HepG2 (cell line): Measurements from ENCODE around the gene APOC3. TPM values are rescaled to one million over a fixed set of nuclear protein-coding genes. Genes with fewer than 3 reads are reported as not detected.

Source experiments
- ATRX ChIP-seq: sonication (generic); formaldehyde crosslinking; IDR thresholded peaks from 2 replicates; pipeline ENCODE4 v1.4.0; 2020; ENCODE audit warnings: missing genetic modification reagents, borderline replicate concordance
- BORCS8-MEF2B ChIP-seq: sonication (generic); formaldehyde crosslinking; IDR thresholded peaks from 2 replicates; pipeline ENCODE4 v1.8.0; 2022; ENCODE audit warnings: mild to moderate bottlenecking, missing genetic modification reagents
- HIVEP1 ChIP-seq: sonication (generic); formaldehyde crosslinking; IDR thresholded peaks from 2 replicates; pipeline ENCODE4 v1.4.0; 2020; ENCODE audit warnings: mild to moderate bottlenecking, missing genetic modification reagents
- HMGXB4 ChIP-seq, 2 experiments: sonication (generic) in 1 of 2; formaldehyde crosslinking in 1 of 2; IDR thresholded peaks; 2 replicates each; pipeline versions ENCODE4 v1.4.0 to v1.6.1; 2018 to 2020; ENCODE audit warnings: missing genetic modification reagents in 2 of 2, borderline replicate concordance in 1 of 2, low read depth in 1 of 2, mild to moderate bottlenecking in 1 of 2, missing biosample characterization in 1 of 2
- HNF4A ChIP-seq: sonication (generic); formaldehyde crosslinking; IDR thresholded peaks from 2 replicates; pipeline ENCODE4 v1.4.0; 2020; ENCODE audit warnings: missing genetic modification reagents
- HOXA9 ChIP-seq: sonication (generic); formaldehyde crosslinking; IDR thresholded peaks from 2 replicates; pipeline ENCODE4 v1.8.1; 2022; ENCODE audit warnings: missing genetic modification reagents, mild to moderate bottlenecking, moderate library complexity, borderline replicate concordance
- MYNN ChIP-seq: sonication (generic); formaldehyde crosslinking; IDR thresholded peaks from 2 replicates; pipeline ENCODE4 v1.4.0; 2020; ENCODE audit warnings: mild to moderate bottlenecking, low read depth, missing genetic modification reagents
- SMARCE1 ChIP-seq: fragments of 450-650 bp; IDR thresholded peaks from 2 replicates; pipeline ENCODE4 v1.6.1; 2017; ENCODE audit warnings: borderline replicate concordance
- TEAD2 ChIP-seq: sonication (generic); formaldehyde crosslinking; IDR thresholded peaks from 2 replicates; pipeline ENCODE4 v1.9.0; 2021; ENCODE audit warnings: missing genetic modification reagents
- ZNF451 ChIP-seq: sonication (generic); formaldehyde crosslinking; IDR thresholded peaks from 2 replicates; pipeline ENCODE4 v1.5.0; 2020; ENCODE audit warnings: mild to moderate bottlenecking, missing genetic modification reagents
- ZNF501 ChIP-seq: sonication (generic); formaldehyde crosslinking; IDR thresholded peaks from 2 replicates; pipeline ENCODE4 v1.5.1; 2020; ENCODE audit warnings: mild to moderate bottlenecking, moderate library complexity, missing genetic modification reagents
- ZNF788 ChIP-seq: sonication (generic); formaldehyde crosslinking; IDR thresholded peaks from 2 replicates; pipeline ENCODE4 v1.5.0; 2020; ENCODE audit warnings: mild to moderate bottlenecking, missing genetic modification reagents, borderline replicate concordance
- polyA plus RNA-seq, 8 experiments: library from polyadenylated mRNA; depleted of rRNA in 3 of 8; stranded (reverse) in 7 of 8; unstranded in 1 of 8; fragments of >200 nt; fragmentation: Illumina TruSeq in 4 of 8; extraction: Trizol in 4 of 8; gene quantifications; 2 replicates each; pipeline versions ENCODE4 v1.2.1 to v1.2.3, GENCODE V29; 2011 to 2016; ENCODE audit warnings: low read depth in 4 of 8, missing spikeins in 1 of 8, mixed read lengths in 1 of 8; ENCODE audit not compliant: insufficient read depth in 1 of 8
- total RNA-seq, 5 experiments: library from RNA; depleted of rRNA; stranded (reverse); fragments of >200 nt; fragmentation: Illumina TruSeq; extraction: Trizol; gene quantifications; 2 replicates each; pipeline ENCODE4 v1.2.3, GENCODE V29; 2016; ENCODE audit warnings: low read depth in 1 of 5
- TF ChIP-seq, protein P1 (sequence below): sonication (generic); formaldehyde crosslinking; IDR thresholded peaks from 2 replicates; pipeline ENCODE4 v1.4.0; 2020; ENCODE audit warnings: missing genetic modification reagents
- TF ChIP-seq, protein P2 (sequence below): sonication (generic); formaldehyde crosslinking; IDR thresholded peaks from 2 replicates; pipeline ENCODE4 v1.4.0; 2020; ENCODE audit warnings: low read depth, missing genetic modification reagents
- TF ChIP-seq, protein P3 (sequence below): sonication (generic); formaldehyde crosslinking; IDR thresholded peaks from 2 replicates; pipeline ENCODE4 v1.5.1; 2020; ENCODE audit warnings: missing genetic modification reagents, mild to moderate bottlenecking, borderline replicate concordance

APOC3 gene
- total and polyA plus RNA-seq, 2 of the 13 experiments (the other 11 are each of a cell fraction or from before 2014, with no cell fraction given): 314 to 687 TPM

DNA sequence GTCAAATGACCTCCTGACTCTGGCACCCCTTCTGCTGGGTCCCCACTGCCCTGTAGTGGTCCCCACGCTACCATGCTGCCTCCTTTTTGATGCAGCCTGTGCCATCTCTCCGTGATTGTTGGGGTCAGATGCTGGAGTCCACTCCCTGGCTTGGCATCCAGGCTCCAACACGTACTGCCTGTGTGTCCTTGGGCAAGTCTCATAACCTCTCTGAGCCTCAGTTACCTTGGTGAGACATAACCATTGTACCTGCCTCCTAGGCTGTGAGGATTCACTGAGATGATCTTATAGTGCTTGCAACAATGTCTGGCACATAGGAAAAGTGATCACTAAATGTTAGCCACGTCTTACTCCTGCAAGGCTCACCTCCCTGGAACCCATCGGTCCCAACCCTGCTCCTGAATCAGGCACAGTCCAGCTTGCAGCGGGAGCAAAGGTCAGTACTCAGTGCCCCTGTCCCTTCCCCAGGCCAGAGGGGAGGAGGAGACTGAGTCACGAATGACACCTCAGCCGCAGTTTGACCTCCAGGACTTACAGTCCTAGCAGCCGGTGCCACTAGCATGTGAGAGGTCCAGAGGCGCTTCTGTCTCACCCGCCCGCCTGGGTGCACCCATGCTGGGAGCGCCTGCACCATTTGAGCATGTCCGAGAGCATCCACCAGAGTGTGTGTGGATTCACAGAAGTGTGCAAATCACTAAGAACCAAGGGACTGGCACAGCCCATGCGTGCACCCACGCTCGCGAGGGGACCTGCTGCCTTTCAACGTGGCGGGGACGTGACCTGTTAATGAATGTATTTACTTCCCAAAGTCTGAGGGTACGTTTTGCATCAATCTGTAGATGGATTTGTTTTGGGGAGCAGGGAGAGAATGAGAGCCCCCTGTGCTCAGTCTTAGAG is 3.6 kb upstream of the APOC3 start (continued):
- TF ChIP-seq, protein P1, sequence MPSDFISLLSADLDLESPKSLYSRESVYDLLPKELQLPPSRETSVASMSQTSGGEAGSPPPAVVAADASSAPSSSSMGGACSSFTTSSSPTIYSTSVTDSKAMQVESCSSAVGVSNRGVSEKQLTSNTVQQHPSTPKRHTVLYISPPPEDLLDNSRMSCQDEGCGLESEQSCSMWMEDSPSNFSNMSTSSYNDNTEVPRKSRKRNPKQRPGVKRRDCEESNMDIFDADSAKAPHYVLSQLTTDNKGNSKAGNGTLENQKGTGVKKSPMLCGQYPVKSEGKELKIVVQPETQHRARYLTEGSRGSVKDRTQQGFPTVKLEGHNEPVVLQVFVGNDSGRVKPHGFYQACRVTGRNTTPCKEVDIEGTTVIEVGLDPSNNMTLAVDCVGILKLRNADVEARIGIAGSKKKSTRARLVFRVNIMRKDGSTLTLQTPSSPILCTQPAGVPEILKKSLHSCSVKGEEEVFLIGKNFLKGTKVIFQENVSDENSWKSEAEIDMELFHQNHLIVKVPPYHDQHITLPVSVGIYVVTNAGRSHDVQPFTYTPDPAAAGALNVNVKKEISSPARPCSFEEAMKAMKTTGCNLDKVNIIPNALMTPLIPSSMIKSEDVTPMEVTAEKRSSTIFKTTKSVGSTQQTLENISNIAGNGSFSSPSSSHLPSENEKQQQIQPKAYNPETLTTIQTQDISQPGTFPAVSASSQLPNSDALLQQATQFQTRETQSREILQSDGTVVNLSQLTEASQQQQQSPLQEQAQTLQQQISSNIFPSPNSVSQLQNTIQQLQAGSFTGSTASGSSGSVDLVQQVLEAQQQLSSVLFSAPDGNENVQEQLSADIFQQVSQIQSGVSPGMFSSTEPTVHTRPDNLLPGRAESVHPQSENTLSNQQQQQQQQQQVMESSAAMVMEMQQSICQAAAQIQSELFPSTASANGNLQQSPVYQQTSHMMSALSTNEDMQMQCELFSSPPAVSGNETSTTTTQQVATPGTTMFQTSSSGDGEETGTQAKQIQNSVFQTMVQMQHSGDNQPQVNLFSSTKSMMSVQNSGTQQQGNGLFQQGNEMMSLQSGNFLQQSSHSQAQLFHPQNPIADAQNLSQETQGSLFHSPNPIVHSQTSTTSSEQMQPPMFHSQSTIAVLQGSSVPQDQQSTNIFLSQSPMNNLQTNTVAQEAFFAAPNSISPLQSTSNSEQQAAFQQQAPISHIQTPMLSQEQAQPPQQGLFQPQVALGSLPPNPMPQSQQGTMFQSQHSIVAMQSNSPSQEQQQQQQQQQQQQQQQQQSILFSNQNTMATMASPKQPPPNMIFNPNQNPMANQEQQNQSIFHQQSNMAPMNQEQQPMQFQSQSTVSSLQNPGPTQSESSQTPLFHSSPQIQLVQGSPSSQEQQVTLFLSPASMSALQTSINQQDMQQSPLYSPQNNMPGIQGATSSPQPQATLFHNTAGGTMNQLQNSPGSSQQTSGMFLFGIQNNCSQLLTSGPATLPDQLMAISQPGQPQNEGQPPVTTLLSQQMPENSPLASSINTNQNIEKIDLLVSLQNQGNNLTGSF (CRISPR knock-in tag): 0 out of 2 replicates have a peak, but pooled peaks have one; percentile 72
- TF ChIP-seq ZNF788 (CRISPR knock-in tag): no peak
- no peak for TF ChIP-seq SMARCE1
- TF ChIP-seq HMGXB4 (CRISPR knock-in tag; IDR thresholded peaks at IDR 0.05; ENCODE audit: borderline replicate concordance in 1 of 2, low read depth in 1 of 2): no peak; a peak in 1 of 4 replicates
- no peak for TF ChIP-seq BORCS8-MEF2B (CRISPR knock-in tag)
- TF ChIP-seq HNF4A (CRISPR knock-in tag): peak; percentile 82
- peak; percentile 52; the same call in 1 of the 2 replicates for TF ChIP-seq HOXA9 (CRISPR knock-in tag)
- no peak for TF ChIP-seq TEAD2 (CRISPR knock-in tag)
- TF ChIP-seq, protein P2, sequence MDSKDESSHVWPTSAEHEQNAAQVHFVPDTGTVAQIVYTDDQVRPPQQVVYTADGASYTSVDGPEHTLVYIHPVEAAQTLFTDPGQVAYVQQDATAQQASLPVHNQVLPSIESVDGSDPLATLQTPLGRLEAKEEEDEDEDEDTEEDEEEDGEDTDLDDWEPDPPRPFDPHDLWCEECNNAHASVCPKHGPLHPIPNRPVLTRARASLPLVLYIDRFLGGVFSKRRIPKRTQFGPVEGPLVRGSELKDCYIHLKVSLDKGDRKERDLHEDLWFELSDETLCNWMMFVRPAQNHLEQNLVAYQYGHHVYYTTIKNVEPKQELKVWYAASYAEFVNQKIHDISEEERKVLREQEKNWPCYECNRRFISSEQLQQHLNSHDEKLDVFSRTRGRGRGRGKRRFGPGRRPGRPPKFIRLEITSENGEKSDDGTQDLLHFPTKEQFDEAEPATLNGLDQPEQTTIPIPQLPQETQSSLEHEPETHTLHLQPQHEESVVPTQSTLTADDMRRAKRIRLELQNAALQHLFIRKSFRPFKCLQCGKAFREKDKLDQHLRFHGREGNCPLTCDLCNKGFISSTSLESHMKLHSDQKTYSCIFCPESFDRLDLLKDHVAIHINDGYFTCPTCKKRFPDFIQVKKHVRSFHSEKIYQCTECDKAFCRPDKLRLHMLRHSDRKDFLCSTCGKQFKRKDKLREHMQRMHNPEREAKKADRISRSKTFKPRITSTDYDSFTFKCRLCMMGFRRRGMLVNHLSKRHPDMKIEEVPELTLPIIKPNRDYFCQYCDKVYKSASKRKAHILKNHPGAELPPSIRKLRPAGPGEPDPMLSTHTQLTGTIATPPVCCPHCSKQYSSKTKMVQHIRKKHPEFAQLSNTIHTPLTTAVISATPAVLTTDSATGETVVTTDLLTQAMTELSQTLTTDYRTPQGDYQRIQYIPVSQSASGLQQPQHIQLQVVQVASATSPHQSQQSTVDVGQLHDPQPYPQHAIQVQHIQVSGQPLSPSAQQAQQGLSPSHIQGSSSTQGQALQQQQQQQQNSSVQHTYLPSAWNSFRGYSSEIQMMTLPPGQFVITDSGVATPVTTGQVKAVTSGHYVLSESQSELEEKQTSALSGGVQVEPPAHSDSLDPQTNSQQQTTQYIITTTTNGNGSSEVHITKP (CRISPR knock-in tag): peak; percentile 6; the same call in 1 of the 2 replicates
- no peak for TF ChIP-seq ZNF501 (CRISPR knock-in tag)
- TF ChIP-seq, protein P3, sequence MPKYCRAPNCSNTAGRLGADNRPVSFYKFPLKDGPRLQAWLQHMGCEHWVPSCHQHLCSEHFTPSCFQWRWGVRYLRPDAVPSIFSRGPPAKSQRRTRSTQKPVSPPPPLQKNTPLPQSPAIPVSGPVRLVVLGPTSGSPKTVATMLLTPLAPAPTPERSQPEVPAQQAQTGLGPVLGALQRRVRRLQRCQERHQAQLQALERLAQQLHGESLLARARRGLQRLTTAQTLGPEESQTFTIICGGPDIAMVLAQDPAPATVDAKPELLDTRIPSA (CRISPR knock-in tag): no peak
- TF ChIP-seq MYNN (CRISPR knock-in tag): peak; percentile 19; the same call in 1 of the 2 replicates
- peak; percentile 13; the same call in 1 of the 2 replicates for TF ChIP-seq ZNF451 (CRISPR knock-in tag)
- no peak for TF ChIP-seq ATRX
- TF ChIP-seq HIVEP1 (CRISPR knock-in tag): no peak
